Chondrocyte (in vitro differentiated cells): ENCODE measurements around the gene SHROOM2. TPM values are rescaled to one million over a fixed set of nuclear protein-coding genes. Genes with fewer than 3 reads are reported as not detected.

Source experiments
- DNase-seq: peaks from one replicate; pipeline ENCODE4 v3.0.0; 2021; ENCODE audit warnings: mixed read lengths, low spot score
- H3K27ac Mint-ChIP-seq: one replicate; pipeline ENCODE4 v1.8.0; 2021; ENCODE audit warnings: mild to moderate bottlenecking, moderate library complexity, mixed read lengths; ENCODE audit not compliant: unreplicated experiment
- H3K27me3 Mint-ChIP-seq: 2 replicates; pipeline ENCODE4 v1.8.0; 2021; ENCODE audit warnings: low read depth, mixed read lengths
- H3K36me3 Mint-ChIP-seq: 2 replicates; pipeline ENCODE4 v1.8.0; 2021; ENCODE audit warnings: low read depth, mixed read lengths
- H3K4me1 Mint-ChIP-seq: 2 replicates; pipeline ENCODE4 v1.8.0; 2021; ENCODE audit warnings: low read depth, mild to moderate bottlenecking, mixed read lengths
- H3K4me3 Mint-ChIP-seq: one replicate; pipeline ENCODE4 v1.8.0; 2021; ENCODE audit warnings: mild to moderate bottlenecking, moderate library complexity, mixed read lengths; ENCODE audit not compliant: unreplicated experiment
- H3K9me3 Mint-ChIP-seq: 2 replicates; pipeline ENCODE4 v1.8.0; 2021; ENCODE audit warnings: low read depth, mixed read lengths
- total RNA-seq: library from RNA; stranded (reverse); gene quantifications from 3 replicates; pipeline ENCODE4 v1.2.1, GENCODE V29; 2021
- TF ChIP-seq, protein P1 (sequence below): fragments of 200-600 bp; sonication (generic); IDR thresholded peaks from 2 replicates; pipeline ENCODE4 v1.5.0; 2021; ENCODE audit warnings: antibody characterized with exemption, mild to moderate bottlenecking, moderate library complexity

SHROOM2 gene
- total RNA-seq, 1 donor from 2014 or later = 4.4 TPM

- Mint-ChIP-seq H3K4me1 (peaks cover 7% of the 10 kb centered on the region), H3K4me3 (no peak overlapping the region), H3K36me3 (no peaks in the 10 kb centered on the region), H3K27me3 (no peaks in the 10 kb centered on the region), H3K27ac (no peak overlapping the region), H3K9me3 (peaks cover 2% of the 10 kb centered on the region)
- no peak for DNase-seq
- TF ChIP-seq, protein P1, sequence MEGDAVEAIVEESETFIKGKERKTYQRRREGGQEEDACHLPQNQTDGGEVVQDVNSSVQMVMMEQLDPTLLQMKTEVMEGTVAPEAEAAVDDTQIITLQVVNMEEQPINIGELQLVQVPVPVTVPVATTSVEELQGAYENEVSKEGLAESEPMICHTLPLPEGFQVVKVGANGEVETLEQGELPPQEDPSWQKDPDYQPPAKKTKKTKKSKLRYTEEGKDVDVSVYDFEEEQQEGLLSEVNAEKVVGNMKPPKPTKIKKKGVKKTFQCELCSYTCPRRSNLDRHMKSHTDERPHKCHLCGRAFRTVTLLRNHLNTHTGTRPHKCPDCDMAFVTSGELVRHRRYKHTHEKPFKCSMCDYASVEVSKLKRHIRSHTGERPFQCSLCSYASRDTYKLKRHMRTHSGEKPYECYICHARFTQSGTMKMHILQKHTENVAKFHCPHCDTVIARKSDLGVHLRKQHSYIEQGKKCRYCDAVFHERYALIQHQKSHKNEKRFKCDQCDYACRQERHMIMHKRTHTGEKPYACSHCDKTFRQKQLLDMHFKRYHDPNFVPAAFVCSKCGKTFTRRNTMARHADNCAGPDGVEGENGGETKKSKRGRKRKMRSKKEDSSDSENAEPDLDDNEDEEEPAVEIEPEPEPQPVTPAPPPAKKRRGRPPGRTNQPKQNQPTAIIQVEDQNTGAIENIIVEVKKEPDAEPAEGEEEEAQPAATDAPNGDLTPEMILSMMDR = no peak
Observed at GRCh38 chrX:9997041-9997440, 210.8 kb downstream of the SHROOM2 start.

DNA sequence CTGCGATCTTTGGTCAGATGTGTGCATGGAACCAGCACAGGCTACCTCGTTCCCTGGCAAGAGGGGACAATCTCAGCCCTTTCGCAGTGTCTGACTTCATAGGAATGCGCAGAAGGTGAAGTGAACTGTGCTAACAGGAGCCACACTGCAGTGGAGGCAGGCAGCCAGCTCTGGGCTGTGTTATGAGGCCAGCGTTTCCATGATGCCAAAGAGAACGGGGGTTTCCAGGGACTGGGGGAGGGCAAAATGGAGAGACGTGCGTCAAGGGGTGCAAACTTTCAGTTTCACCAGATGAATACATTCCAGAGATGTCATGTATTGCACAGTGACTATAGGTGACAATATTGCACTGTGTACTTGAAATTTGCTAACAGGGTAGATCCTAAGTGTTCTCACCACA lies 211.3 kb downstream of the SHROOM2 start:
- peaks cover 2% of the 10 kb centered on the region for H3K9me3 Mint-ChIP-seq

More for the DNA sequence above, 211.3 kb downstream of the SHROOM2 start:
- TF ChIP-seq, protein P1 = no peak
- H3K27me3 Mint-ChIP-seq = no peaks in the 10 kb centered on the region
- H3K4me3 Mint-ChIP-seq = no peak overlapping the region
- H3K4me1 Mint-ChIP-seq = peaks cover 7% of the 10 kb centered on the region
- H3K36me3 Mint-ChIP-seq = no peaks in the 10 kb centered on the region
- H3K27ac Mint-ChIP-seq = no peak overlapping the region
- DNase-seq = no peak

Other genes with a start within 250 kb of the SHROOM2 start
- gene GPR143, start 20.6 kb upstream of the SHROOM2 start, total RNA-seq = not detected in 3 replicates
- not detected in 3 replicates for gene CLDN34, start 180.9 kb downstream of the SHROOM2 start, total RNA-seq